ENCODE data around the gene TOMM20L.

TOMM20L gene

GRCh38 chr14:58398495-58398894 is 2.8 kb downstream of the TOMM20L start:
- TF ChIP-seq REST (IDR thresholded peaks at IDR 0.05; ENCODE audit: insufficient replicate concordance, low read depth) (no peak), CTCF (IDR thresholded peaks at IDR 0.05; ENCODE audit: insufficient read depth, low read length) (no peak), SPI1 (IDR thresholded peaks at IDR 0.05; ENCODE audit: borderline replicate concordance, low read depth) (no peak), POLR2AphosphoS5 (IDR thresholded peaks at IDR 0.05; ENCODE audit: low read depth) (no peak), GABPA (IDR thresholded peaks at IDR 0.05; ENCODE audit: low read depth) (no peak)
- H3K4me3 ChIP-seq (replicated peaks; ENCODE audit: insufficient read depth, low read length) = no peak overlapping the region
- no peak overlapping the region for H3K27ac ChIP-seq (replicated peaks)
- H3K27me3 ChIP-seq (ENCODE audit: insufficient read depth, poor library complexity, severe bottlenecking) = no peaks in the 10 kb centered on the region
- no peak for DNase-seq (ENCODE audit: low read depth in 1 of 2, low spot score in 1 of 2)

GRCh38 chr14:58398895-58399294 is 3.2 kb downstream of the TOMM20L start:
- TF ChIP-seq POLR2AphosphoS5 (IDR thresholded peaks at IDR 0.05; ENCODE audit: low read depth) (no peak), GABPA (IDR thresholded peaks at IDR 0.05; ENCODE audit: low read depth) (no peak), SPI1 (IDR thresholded peaks at IDR 0.05; ENCODE audit: borderline replicate concordance, low read depth) (no peak), CTCF (IDR thresholded peaks at IDR 0.05; ENCODE audit: insufficient read depth, low read length) (no peak), REST (IDR thresholded peaks at IDR 0.05; ENCODE audit: insufficient replicate concordance, low read depth) (no peak)
- H3K27me3 ChIP-seq (ENCODE audit: insufficient read depth, poor library complexity, severe bottlenecking) = no peaks in the 10 kb centered on the region
- H3K4me3 ChIP-seq (replicated peaks; ENCODE audit: insufficient read depth, low read length) = no peak overlapping the region
- H3K27ac ChIP-seq (replicated peaks) = no peak overlapping the region
- no peak for DNase-seq (ENCODE audit: low read depth in 1 of 2, low spot score in 1 of 2)

GRCh38 chr14:58401587-58401986 is 5.9 kb downstream of the TOMM20L start:
- no peak for DNase-seq (ENCODE audit: low read depth in 1 of 2, low spot score in 1 of 2)
- H3K4me3 ChIP-seq (replicated peaks; ENCODE audit: insufficient read depth, low read length) = no peak overlapping the region
- no peaks in the 10 kb centered on the region for H3K27me3 ChIP-seq (ENCODE audit: insufficient read depth, poor library complexity, severe bottlenecking)
- H3K27ac ChIP-seq (replicated peaks) = no peak overlapping the region
- TF ChIP-seq SPI1 (IDR thresholded peaks at IDR 0.05; ENCODE audit: borderline replicate concordance, low read depth) (no peak), POLR2AphosphoS5 (IDR thresholded peaks at IDR 0.05; ENCODE audit: low read depth) (no peak), CTCF (IDR thresholded peaks at IDR 0.05; ENCODE audit: insufficient read depth, low read length) (no peak), GABPA (IDR thresholded peaks at IDR 0.05; ENCODE audit: low read depth) (no peak), REST (IDR thresholded peaks at IDR 0.05; ENCODE audit: insufficient replicate concordance, low read depth) (no peak)

Measured in HL-60 (cell line).